ENCODE measurements around the gene PIGR.

DNA sequence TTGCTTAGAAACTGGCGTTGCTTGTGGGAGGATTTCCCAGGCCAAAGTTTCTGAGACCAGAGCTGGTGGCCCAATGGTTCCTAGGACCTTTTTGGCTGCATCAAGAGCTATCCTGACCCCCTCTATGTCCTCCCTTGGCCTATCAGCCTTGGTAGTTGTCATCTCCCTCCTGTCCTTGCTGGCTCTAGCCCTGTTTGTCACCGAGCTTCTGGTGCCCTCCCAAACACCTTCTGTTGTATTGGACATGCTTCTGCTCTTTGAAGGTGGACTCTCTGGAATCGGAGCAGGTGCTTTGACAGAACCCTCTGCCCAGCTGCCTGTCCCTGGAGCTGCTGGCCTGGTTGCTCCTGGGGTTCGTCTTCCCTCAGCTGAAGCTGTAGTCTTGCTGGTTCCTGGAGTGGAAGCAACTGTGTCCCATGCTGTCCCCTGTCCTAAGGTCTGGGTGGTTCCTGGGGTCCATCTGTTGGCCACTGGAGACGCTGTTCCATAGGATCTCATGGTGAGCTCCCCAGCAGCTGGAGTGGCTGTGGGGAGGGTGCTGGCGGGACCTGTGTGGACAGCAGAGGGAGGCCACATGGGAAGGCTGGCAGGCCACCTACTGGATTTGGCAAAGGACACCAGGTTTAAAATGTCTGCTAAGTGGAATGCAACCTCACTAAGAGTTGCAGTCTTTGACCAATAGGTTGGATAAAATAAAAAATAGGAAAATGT is 14.6 kb upstream of the PIGR start:
- TF ChIP-seq ATF3 (IDR thresholded peaks at IDR 0.05): no peak
- no peak for TF ChIP-seq SP1 (IDR thresholded peaks at IDR 0.05; ENCODE audit: low read depth)
- TF ChIP-seq, protein P1, sequence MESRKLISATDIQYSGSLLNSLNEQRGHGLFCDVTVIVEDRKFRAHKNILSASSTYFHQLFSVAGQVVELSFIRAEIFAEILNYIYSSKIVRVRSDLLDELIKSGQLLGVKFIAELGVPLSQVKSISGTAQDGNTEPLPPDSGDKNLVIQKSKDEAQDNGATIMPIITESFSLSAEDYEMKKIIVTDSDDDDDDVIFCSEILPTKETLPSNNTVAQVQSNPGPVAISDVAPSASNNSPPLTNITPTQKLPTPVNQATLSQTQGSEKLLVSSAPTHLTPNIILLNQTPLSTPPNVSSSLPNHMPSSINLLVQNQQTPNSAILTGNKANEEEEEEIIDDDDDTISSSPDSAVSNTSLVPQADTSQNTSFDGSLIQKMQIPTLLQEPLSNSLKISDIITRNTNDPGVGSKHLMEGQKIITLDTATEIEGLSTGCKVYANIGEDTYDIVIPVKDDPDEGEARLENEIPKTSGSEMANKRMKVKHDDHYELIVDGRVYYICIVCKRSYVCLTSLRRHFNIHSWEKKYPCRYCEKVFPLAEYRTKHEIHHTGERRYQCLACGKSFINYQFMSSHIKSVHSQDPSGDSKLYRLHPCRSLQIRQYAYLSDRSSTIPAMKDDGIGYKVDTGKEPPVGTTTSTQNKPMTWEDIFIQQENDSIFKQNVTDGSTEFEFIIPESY (IDR thresholded peaks at IDR 0.05; ENCODE audit: extremely low read depth, insufficient replicate concordance, low read length): no peak
- no peak for TF ChIP-seq CTCF (IDR thresholded peaks at IDR 0.05 in 2 of 3, conservative IDR thresholded peaks at IDR 0.05 in 1 of 3; ENCODE audit: borderline replicate concordance in 1 of 3, insufficient read depth in 1 of 3, low read depth in 2 of 3, low read length in 2 of 3)
- TF ChIP-seq RAD21 (IDR thresholded peaks at IDR 0.05; ENCODE audit: low read depth): no peak
- TF ChIP-seq REST (IDR thresholded peaks at IDR 0.05; ENCODE audit: low read depth): no peak
- no peak for TF ChIP-seq POLR2A (IDR thresholded peaks at IDR 0.05; ENCODE audit: borderline replicate concordance, extremely low read depth, insufficient read depth, insufficient read length)
- TF ChIP-seq EZH2 (IDR thresholded peaks at IDR 0.05): no peak
- TF ChIP-seq TCF7L2 (IDR thresholded peaks at IDR 0.05; ENCODE audit: borderline replicate concordance, extremely low read depth, insufficient read depth, insufficient read length): no peak

Measured in HCT116 (cell line).